ENCODE results near the gene SPAG17.

The SPAG17 gene

GRCh38 chr1:117942293-117942692, 242.7 kb downstream of the SPAG17 start:
- H3K79me2 ChIP-seq (ENCODE audit: control insufficient read depth, low read length) = no peaks in the 10 kb centered on the region
- peaks cover 93% of the 10 kb centered on the region for H3K36me3 ChIP-seq (ENCODE audit: control insufficient read depth, low read length)
- H3K4me1 ChIP-seq (ENCODE audit: control insufficient read depth, low read length) = no peaks in the 10 kb centered on the region
- no peaks in the 10 kb centered on the region for H3K27me3 ChIP-seq (ENCODE audit: control insufficient read depth, low read length)
- no peak overlapping the region for H3K4me2 ChIP-seq (ENCODE audit: low read length)
- H3K27ac ChIP-seq (ENCODE audit: low read depth, low read length) = no peak overlapping the region
- TF ChIP-seq EZH2phosphoT487 (IDR thresholded peaks at IDR 0.05; ENCODE audit: borderline replicate concordance, low read length) (no peak), CTCF (IDR thresholded peaks at IDR 0.05; ENCODE audit: low read depth, low read length, poor library complexity, severe bottlenecking) (no peak)
- no peaks in the 10 kb centered on the region for H4K20me1 ChIP-seq (ENCODE audit: control insufficient read depth, insufficient read depth, low read depth, low read length)
- H3F3A ChIP-seq (ENCODE audit: control insufficient read depth, insufficient read depth) = no peaks in the 10 kb centered on the region
- no peak overlapping the region for H3K4me3 ChIP-seq (ENCODE audit: low read length)
- H3K9me3 ChIP-seq (ENCODE audit: control insufficient read depth, insufficient read depth, low read length) = no peaks in the 10 kb centered on the region
- no peaks in the 10 kb centered on the region for H3K9me2 ChIP-seq (replicated peaks; ENCODE audit: control insufficient read depth, low read length)

- no peak for TF ChIP-seq EZH2phosphoT487 (IDR thresholded peaks at IDR 0.05; ENCODE audit: borderline replicate concordance, low read length)
- no peak for TF ChIP-seq CTCF (IDR thresholded peaks at IDR 0.05; ENCODE audit: low read depth, low read length, poor library complexity, severe bottlenecking)
- Histone ChIP-seq H3K36me3 (ENCODE audit: control insufficient read depth, low read length) (peaks cover 66% of the 10 kb centered on the region), H3K9me3 (ENCODE audit: control insufficient read depth, insufficient read depth, low read length) (no peaks in the 10 kb centered on the region), H3K4me2 (ENCODE audit: low read length) (no peak overlapping the region), H3F3A (ENCODE audit: control insufficient read depth, insufficient read depth) (no peaks in the 10 kb centered on the region; the same call in 1 of the 2 replicates), H3K4me3 (ENCODE audit: low read length) (no peak overlapping the region), H3K9me2 (replicated peaks; ENCODE audit: control insufficient read depth, low read length) (no peaks in the 10 kb centered on the region), H3K27me3 (ENCODE audit: control insufficient read depth, low read length) (no peaks in the 10 kb centered on the region), H4K20me1 (ENCODE audit: control insufficient read depth, insufficient read depth, low read depth, low read length) (0 out of 2 replicates have a peak, but pooled peaks cover 5% of the 10 kb centered on the region), H3K27ac (ENCODE audit: low read depth, low read length) (no peak overlapping the region), H3K79me2 (ENCODE audit: control insufficient read depth, low read length) (peaks cover 55% of the 10 kb centered on the region), H3K4me1 (ENCODE audit: control insufficient read depth, low read length) (peaks cover 15% of the 10 kb centered on the region)
Observed at GRCh38 chr1:117933769-117934168, 251.3 kb downstream of the SPAG17 start.

- Histone ChIP-seq H3K79me2 (ENCODE audit: control insufficient read depth, low read length) (peaks cover 65% of the 10 kb centered on the region), H3K36me3 (ENCODE audit: control insufficient read depth, low read length) (peaks cover 54% of the 10 kb centered on the region), H3K9me3 (ENCODE audit: control insufficient read depth, insufficient read depth, low read length) (no peaks in the 10 kb centered on the region), H3K27me3 (ENCODE audit: control insufficient read depth, low read length) (no peaks in the 10 kb centered on the region), H3K4me1 (ENCODE audit: control insufficient read depth, low read length) (peaks cover 23% of the 10 kb centered on the region), H3K9me2 (replicated peaks; ENCODE audit: control insufficient read depth, low read length) (no peaks in the 10 kb centered on the region), H4K20me1 (ENCODE audit: control insufficient read depth, insufficient read depth, low read depth, low read length) (0 out of 2 replicates have a peak, but pooled peaks cover 5% of the 10 kb centered on the region), H3K27ac (ENCODE audit: low read depth, low read length) (no peak overlapping the region), H3F3A (ENCODE audit: control insufficient read depth, insufficient read depth) (no peaks in the 10 kb centered on the region; the same call in 1 of the 2 replicates), H3K4me3 (ENCODE audit: low read length) (no peak overlapping the region), H3K4me2 (ENCODE audit: low read length) (no peak overlapping the region)
- TF ChIP-seq CTCF (IDR thresholded peaks at IDR 0.05; ENCODE audit: low read depth, low read length, poor library complexity, severe bottlenecking) (no peak), EZH2phosphoT487 (IDR thresholded peaks at IDR 0.05; ENCODE audit: borderline replicate concordance, low read length) (no peak)
Observed at GRCh38 chr1:117932576-117932975, 252.5 kb downstream of the SPAG17 start.

Measured in DOHH2 (cell line).